ENCODE measurements around the gene GNG5. TPM values are rescaled to one million over a fixed set of nuclear protein-coding genes. Genes with fewer than 3 reads are reported as not detected.

Gene GNG5
- total RNA-seq, 120 experiments from 2014 or later: 8.0 to 50.7 (median 21.2) TPM

Other genes with a start within 250 kb of the GNG5 start
- gene SAMD13, start 204.9 kb downstream of the GNG5 start, total RNA-seq: 1 to 10 TPM; 1.1 to 8.0 (median 3.2) TPM
- 1 to 10 TPM in 33 of 120 experiments, under 1 TPM in 55, not detected in 32; 0.35 to 2.3 (median 0.83) TPM for gene DNASE2B, start 108.1 kb downstream of the GNG5 start, total RNA-seq
- 10 to 100 TPM; 11.8 to 23.8 (median 18.5) TPM for gene RPF1, start 27.3 kb downstream of the GNG5 start, total RNA-seq
- 1 to 10 TPM in 98 of 120 experiments, under 1 TPM in 15, not detected in 7; 0.20 to 5.9 (median 1.9) TPM for gene SPATA1, start 195 bp downstream of the GNG5 start, total RNA-seq
- 10 to 100 TPM in 36 of 120 experiments, 1 to 10 TPM in 84; 4.5 to 15.6 (median 8.4) TPM for gene CTBS, start 67.9 kb upstream of the GNG5 start, total RNA-seq
- gene SSX2IP, start 183.9 kb upstream of the GNG5 start, total RNA-seq: 100 to 1,000 TPM in 28 of 120 experiments, 10 to 100 TPM in 92; 27.5 to 131 (median 86.0) TPM